Adrenal gland (tissue), 12 donors: ENCODE measurements around the gene ERCC6L. TPM values are rescaled to one million over a fixed set of nuclear protein-coding genes. Genes with fewer than 3 reads are reported as not detected.
A peak's percentile ranks its signal among the peaks of the same experiment; 100 is the strongest.

ENCODE experiments used
- DNase-seq, 7 donors: peaks; one replicate each; pipeline ENCODE4 v3.0.0-alpha.2; 2019 to 2020
- H3K27ac ChIP-seq, 5 donors: fragments of 200-600 bp; sonication (generic) in 4 of 5; 1 replicate in 3 of 5; 2 replicates in 2 of 5; pipeline versions ENCODE4 v1.5.1 to v1.8.0; 2016 to 2020; ENCODE audit warnings: mild to moderate bottlenecking in 1 of 5
- H3K27me3 ChIP-seq: fragments of 200-600 bp; 2 replicates; pipeline ENCODE4 v1.8.0; 2021
- H3K36me3 ChIP-seq, 2 donors: fragments of 200-600 bp; replicated peaks in 1 of 2; 1 replicate in 1 of 2; 2 replicates in 1 of 2; pipeline versions ENCODE4 v1.5.1 to v1.8.0; 2018 to 2022
- H3K4me1 ChIP-seq, 2 donors: fragments of 200-600 bp; replicated peaks in 1 of 2; 1 replicate in 1 of 2; 2 replicates in 1 of 2; pipeline versions ENCODE4 v1.5.1 to v1.8.0; 2018 to 2021
- H3K4me3 ChIP-seq, 4 donors: fragments of 200-600 bp; sonication (generic) in 3 of 4; one replicate each; pipeline ENCODE4 v1.5.1; 2016 to 2018
- H3K9me3 ChIP-seq, 3 donors: fragments of 200-600 bp; sonication (generic) in 1 of 3; replicated peaks in 1 of 3; 1 replicate in 2 of 3; 2 replicates in 1 of 3; pipeline versions ENCODE4 v1.5.1 to v1.8.0; 2016 to 2021
- POLR2A ChIP-seq, 2 donors: fragments of 450-650 bp; IDR thresholded peaks; one replicate each; pipeline ENCODE4 v1.6.1; 2017; ENCODE audit warnings: antibody characterized with exemption in 2 of 2, mild to moderate bottlenecking in 2 of 2, moderate library complexity in 1 of 2
- WGBS, 4 donors: extraction: QIAGEN DNeasy Blood & Tissue Kit in 2 of 4; methylation state at CpG; one replicate each; pipeline versions ENCODE4 v1.1.5 to v1.1.7; 2013 to 2017; 5-methylcytosine and 5-hydroxymethylcytosine counted together
- intact Hi-C, 2 donors: fragments of 100-400 bp; cut with DNase I; formaldehyde crosslinking; loops; one replicate each; pipeline versions ENCODE4 v1.14.1 to v1.15.0; 2022 to 2023
- polyA plus RNA-seq, 3 donors: library from polyadenylated mRNA; stranded (reverse); fragments of 200-250 nt in 2 of 3; fragments of 350-450 nt in 1 of 3; fragmentation: Illumina TruSeq in 1 of 3; extraction: RNeasy Lipid Tissue Mini Kit (QIAGEN cat#74804) in 1 of 3; gene quantifications; one replicate each; pipeline ENCODE4 v1.2.3, GENCODE V29; 2013 to 2014
- total RNA-seq, 9 donors: library from RNA; depleted of rRNA in 4 of 9; stranded (reverse); fragments of >200 nt in 4 of 9; fragments of 120-200 nt in 1 of 9; fragmentation: NEBNext Ultra II Directional in 1 of 9; extraction: Animal tissue kit (Norgen Biotek cat#: 25700) in 1 of 9; gene quantifications; one replicate each; pipeline versions ENCODE4 v1.1.0 to v1.2.4, GENCODE V29; 2013 to 2023
- TF ChIP-seq, protein P1 (sequence below), 6 experiments: fragments of 450-650 bp in 4 of 6; fragments of 200-600 bp in 2 of 6; sonication (generic) in 1 of 6; IDR thresholded peaks; 1 replicate in 5 of 6; 2 replicates in 1 of 6; pipeline versions ENCODE4 v1.5.1 to v1.8.0; 2016 to 2021; ENCODE audit warnings: antibody characterized with exemption in 6 of 6, mild to moderate bottlenecking in 2 of 6, moderate library complexity in 1 of 6
- donor health status: healthy with polysubstance abuse.
- donor health status: Bipolar disorder and iron deficiency.
- donor health status: DM: yes; HTN: yes; CAD: no.
- donor health status: DM: no; HTN: no; CAD: no.
- donor health status: DM: no; HTN: no; CAD: no.
- donor health status: DM: yes; HTN: yes; CAD: no.

Gene ERCC6L
- total and polyA plus RNA-seq, 12 donors, result 0.08 to 1.8 (median 0.15) TPM; not detected in 4

DNA sequence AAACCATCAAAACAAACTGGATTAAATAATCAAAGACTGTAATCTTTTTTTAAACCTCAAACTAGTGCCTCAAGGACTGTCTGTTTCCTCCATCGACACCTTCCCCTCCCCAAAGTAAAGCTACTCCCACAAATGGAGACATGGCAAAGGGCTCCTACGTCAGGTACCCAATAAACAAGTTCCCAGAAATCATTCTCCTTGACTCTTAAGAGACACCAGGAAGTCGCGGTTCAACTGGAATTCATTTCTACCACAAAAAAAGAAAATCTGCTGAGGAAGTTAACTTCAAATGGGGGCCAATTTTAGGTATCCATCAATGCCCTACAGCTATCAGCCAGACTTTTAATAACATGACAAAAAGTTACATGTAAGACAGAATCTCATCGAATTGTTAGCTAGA is 35.7 kb upstream of the ERCC6L start:
- TF ChIP-seq, protein P1, sequence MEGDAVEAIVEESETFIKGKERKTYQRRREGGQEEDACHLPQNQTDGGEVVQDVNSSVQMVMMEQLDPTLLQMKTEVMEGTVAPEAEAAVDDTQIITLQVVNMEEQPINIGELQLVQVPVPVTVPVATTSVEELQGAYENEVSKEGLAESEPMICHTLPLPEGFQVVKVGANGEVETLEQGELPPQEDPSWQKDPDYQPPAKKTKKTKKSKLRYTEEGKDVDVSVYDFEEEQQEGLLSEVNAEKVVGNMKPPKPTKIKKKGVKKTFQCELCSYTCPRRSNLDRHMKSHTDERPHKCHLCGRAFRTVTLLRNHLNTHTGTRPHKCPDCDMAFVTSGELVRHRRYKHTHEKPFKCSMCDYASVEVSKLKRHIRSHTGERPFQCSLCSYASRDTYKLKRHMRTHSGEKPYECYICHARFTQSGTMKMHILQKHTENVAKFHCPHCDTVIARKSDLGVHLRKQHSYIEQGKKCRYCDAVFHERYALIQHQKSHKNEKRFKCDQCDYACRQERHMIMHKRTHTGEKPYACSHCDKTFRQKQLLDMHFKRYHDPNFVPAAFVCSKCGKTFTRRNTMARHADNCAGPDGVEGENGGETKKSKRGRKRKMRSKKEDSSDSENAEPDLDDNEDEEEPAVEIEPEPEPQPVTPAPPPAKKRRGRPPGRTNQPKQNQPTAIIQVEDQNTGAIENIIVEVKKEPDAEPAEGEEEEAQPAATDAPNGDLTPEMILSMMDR (IDR thresholded peaks at IDR 0.05), result no peak
- H3K4me1 ChIP-seq, result peaks cover 10 to 31% of the 10 kb centered on the region in 2 donors
- no peak overlapping the region for H3K4me3 ChIP-seq
- peak overlapping the region in 1 of 5 donors; percentile 26 for H3K27ac ChIP-seq
- H3K9me3 ChIP-seq, result no peaks in the 10 kb centered on the region
- H3K36me3 ChIP-seq, result peaks cover 0 to 61% of the 10 kb centered on the region in 2 donors
- 43 to 76% (median 65%) methylated on average over 5 of the region's 5 CpGs for WGBS, 4 donors
- no peak for DNase-seq
- no peaks in the 10 kb centered on the region for H3K27me3 ChIP-seq
- intact Hi-C loops, result no loop called here

DNA sequence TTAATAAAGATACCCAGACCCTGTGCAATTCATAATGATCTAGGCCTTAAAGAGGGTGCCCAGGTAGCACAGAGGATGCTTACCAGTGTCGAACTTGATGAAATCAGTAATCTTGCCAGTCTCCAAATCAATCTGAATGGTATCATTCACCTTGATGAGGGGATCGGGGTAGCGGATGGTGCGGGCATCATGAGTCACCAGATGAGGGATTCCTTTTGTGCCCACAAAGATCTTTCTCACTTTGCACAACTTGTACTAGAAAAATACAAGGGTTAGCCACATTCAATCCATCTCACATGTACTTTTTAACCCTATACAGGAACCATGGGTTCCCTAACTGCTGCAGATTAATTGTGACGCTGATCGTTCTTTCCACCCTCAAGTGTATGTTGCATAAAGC is 34.9 kb upstream of the ERCC6L start:
- intact Hi-C loops, result no loop called here
- no peak overlapping the region for H3K27ac ChIP-seq
- TF ChIP-seq, protein P1 (IDR thresholded peaks at IDR 0.05), result no peak
- no peak for TF ChIP-seq POLR2A (IDR thresholded peaks at IDR 0.05)
- no peaks in the 10 kb centered on the region for H3K9me3 ChIP-seq
- no peaks in the 10 kb centered on the region for H3K27me3 ChIP-seq
- no peak for DNase-seq
- peaks cover 0 to 70% of the 10 kb centered on the region in 2 donors for H3K36me3 ChIP-seq
- no peak overlapping the region for H3K4me3 ChIP-seq
- 79 to 86% (median 81%) methylated on average over 4 to 6 of the region's 6 CpGs for WGBS, 4 donors
- H3K4me1 ChIP-seq, result peaks cover 10 to 31% of the 10 kb centered on the region in 2 donors

DNA sequence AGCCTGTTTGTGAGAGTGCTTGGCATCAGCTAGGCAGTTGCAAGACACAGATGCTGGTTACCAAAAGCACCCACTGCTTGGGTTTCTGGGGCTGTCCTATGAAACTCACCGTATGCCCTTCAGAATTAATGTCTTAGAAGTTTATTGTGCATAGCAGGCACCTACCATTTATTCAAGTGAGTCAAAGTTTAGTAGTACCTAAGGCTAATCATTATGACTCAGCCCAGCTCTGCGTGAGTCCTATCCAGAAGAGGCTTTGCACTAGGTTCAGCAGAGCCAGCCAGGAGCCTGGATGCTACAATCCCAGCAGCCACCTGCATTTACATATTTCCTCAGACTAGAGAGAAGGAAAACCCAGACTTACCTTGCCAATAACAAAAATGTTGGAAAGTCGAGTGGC is 34.0 kb upstream of the ERCC6L start:
- TF ChIP-seq, protein P1 (IDR thresholded peaks at IDR 0.05), result no peak
- no peak for TF ChIP-seq POLR2A (IDR thresholded peaks at IDR 0.05)
- Histone ChIP-seq H3K36me3 (peaks cover 0 to 77% of the 10 kb centered on the region in 2 donors), H3K9me3 (no peaks in the 10 kb centered on the region), H3K27ac (no peak overlapping the region), H3K4me3 (no peak overlapping the region), H3K4me1 (peaks cover 10 to 31% of the 10 kb centered on the region in 2 donors), H3K27me3 (no peaks in the 10 kb centered on the region)
- DNase-seq, result no peak
- WGBS, 4 donors, result 54 to 79% (median 66%) methylated on average over 1 to 3 of the region's 3 CpGs
- intact Hi-C loops, result no loop called here

DNA sequence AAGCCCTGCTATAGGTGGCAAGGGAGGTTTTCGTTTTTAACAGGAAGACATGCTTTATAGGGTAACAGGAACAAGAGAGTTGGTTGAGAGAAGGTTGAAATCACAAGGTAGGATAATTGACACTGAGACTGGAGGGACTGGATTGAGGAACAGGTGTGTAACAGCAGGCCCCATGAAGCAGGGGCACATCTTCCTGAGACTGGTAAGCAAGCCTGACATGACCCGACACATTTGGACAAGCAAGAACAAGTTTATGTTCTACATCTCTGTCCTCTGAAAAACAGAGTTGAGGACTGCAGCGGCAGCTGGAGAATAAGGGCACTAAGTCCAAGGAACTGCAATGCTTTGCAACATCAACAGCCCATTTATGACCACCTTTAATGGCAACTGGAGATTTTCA is 33.0 kb upstream of the ERCC6L start:
- WGBS, 4 donors, result 83 to 94% (median 85%) methylated on average over 3 of the region's 3 CpGs
- no peaks in the 10 kb centered on the region for H3K27me3 ChIP-seq
- intact Hi-C loops, result no loop called here
- H3K36me3 ChIP-seq, result peaks cover 0 to 85% of the 10 kb centered on the region in 2 donors
- TF ChIP-seq POLR2A (IDR thresholded peaks at IDR 0.05), result no peak
- TF ChIP-seq, protein P1 (IDR thresholded peaks at IDR 0.05), result no peak
- H3K9me3 ChIP-seq, result no peaks in the 10 kb centered on the region
- DNase-seq, result no peak
- peaks cover 10 to 31% of the 10 kb centered on the region in 2 donors for H3K4me1 ChIP-seq
- H3K27ac ChIP-seq, result no peak overlapping the region
- H3K4me3 ChIP-seq, result no peak overlapping the region
